Measurements from ENCODE around the gene GDF7. TPM values are rescaled to one million over a fixed set of nuclear protein-coding genes. Genes with fewer than 3 reads are reported as not detected.

The GDF7 gene
- total and polyA plus RNA-seq, 10 of the 15 experiments (the other 5 are each of a cell fraction or from before 2014, with no cell fraction given) = 0.02 to 0.11 (median 0.04) TPM; not detected in 1

GRCh38 chr2:20630967-20631366, 36.0 kb upstream of the GDF7 start:
- FAIRE-seq = no peak
- in situ Hi-C loops (cut with MboI) = no loop called here
- no peaks in the 10 kb centered on the region for H4K20me1 ChIP-seq (ENCODE audit: control insufficient read depth, insufficient read depth)

More at GRCh38 chr2:20630967-20631366, 36.0 kb upstream of the GDF7 start:
- Histone ChIP-seq H3K27ac (ENCODE audit: control insufficient read depth, insufficient read depth) (no peak overlapping the region), H3K4me3 (no peak overlapping the region), H3K9me3 (replicated peaks; ENCODE audit: control insufficient read depth, insufficient read depth, low read length) (no peaks in the 10 kb centered on the region), H3K36me3 (ENCODE audit: control insufficient read depth in 2 of 2, insufficient read depth in 2 of 2, low read length in 1 of 2) (no peaks in the 10 kb centered on the region), H3K4me2 (ENCODE audit: control insufficient read depth, insufficient read depth) (no peak overlapping the region), H3K27me3 (replicated peaks in 1 of 2; ENCODE audit: control insufficient read depth in 2 of 2, insufficient read depth in 2 of 2, low read length in 1 of 2) (no peaks in the 10 kb centered on the region), H3K9ac (ENCODE audit: control insufficient read depth, insufficient read depth, low read length) (no peak overlapping the region), H3K79me2 (ENCODE audit: control insufficient read depth, insufficient read depth, low read length) (no peaks in the 10 kb centered on the region), H2AFZ (ENCODE audit: control insufficient read depth, low read depth, low read length) (no peak overlapping the region), H3K4me1 (ENCODE audit: control insufficient read depth, insufficient read depth, low read length) (peaks cover 17% of the 10 kb centered on the region)
- TF ChIP-seq ETV6 (conservative IDR thresholded peaks at IDR 0.05 in 1 of 2, IDR thresholded peaks at IDR 0.05 in 1 of 2; ENCODE audit: borderline replicate concordance in 1 of 2, low read depth in 1 of 2) (no peak), IKZF2 (IDR thresholded peaks at IDR 0.05) (no peak), HDGF (IDR thresholded peaks at IDR 0.05) (no peak), ZNF274 (IDR thresholded peaks at IDR 0.05; ENCODE audit: insufficient read depth, insufficient read length) (no peak), SMC3 (IDR thresholded peaks at IDR 0.05; ENCODE audit: borderline replicate concordance, low read length) (no peak), SUPT20H (IDR thresholded peaks at IDR 0.05; ENCODE audit: borderline replicate concordance, control insufficient read depth, low read depth, low read length) (no peak), E2F4 (IDR thresholded peaks at IDR 0.05; ENCODE audit: low read depth, low read length) (no peak), RAD21 (IDR thresholded peaks at IDR 0.05; ENCODE audit: insufficient read depth, low read depth, low read length) (no peak), LARP7 (IDR thresholded peaks at IDR 0.05) (no peak), HCFC1 (IDR thresholded peaks at IDR 0.05; ENCODE audit: low read length) (no peak), SUZ12 (IDR thresholded peaks at IDR 0.05; ENCODE audit: unreplicated experiment) (no peak), BACH1 (IDR thresholded peaks at IDR 0.05; ENCODE audit: borderline replicate concordance) (no peak), POLR2AphosphoS2 (IDR thresholded peaks at IDR 0.05; ENCODE audit: low read depth, low read length) (no peak), CBFB (IDR thresholded peaks at IDR 0.05; ENCODE audit: low read depth) (no peak)
- SMC1A ChIA-PET (ENCODE audit: uncharacterized antibody, unreplicated experiment) = interaction anchor here (1.0 to 1.7 kb wide), 4 partner anchors 29 to 282 kb away, joined by 3 to 5 read pairs (median 4); partner anchors contain the start of gene RHOB
- no peak for DNase-seq (ENCODE audit: low read depth, low spot score)
- intact Hi-C loops (cut with micrococcal nuclease; ENCODE audit: unreplicated experiment) = no loop called here
- no peak for ATAC-seq
- POLR2A ChIA-PET = no interaction called here
- BruUV-seq (replicated peaks) = no TSS peak
- CTCF ChIA-PET = interaction anchor here (0.6 to 7.9 kb wide), 4 partner anchors 19 to 200 kb away, joined by 3 to 119 read pairs (median 31); partner anchors contain the start of gene RHOB
- 81% methylated on average over 4 of the region's 4 CpGs for WGBS (ENCODE audit: insufficient coverage, insufficient replicate concordance, low lambda C conversion rate, missing lambda C conversion rate)
- RAD21 ChIA-PET (ENCODE audit: unreplicated experiment) = interaction anchor here (1.1 to 6.3 kb wide), 2 partner anchors 20 to 185 kb away, joined by 4 to 107 read pairs; partner anchors contain the start of genes HS1BP3 and RHOB
